ENCODE measurements around the gene ACVR1B. TPM values are rescaled to one million over a fixed set of nuclear protein-coding genes. Genes with fewer than 3 reads are reported as not detected.

Gene ACVR1B
- total and polyA plus RNA-seq, 9 of the 15 experiments (the other 6 are each of a cell fraction or from before 2014, with no cell fraction given), result 0.97 to 15.1 (median 6.8) TPM

- TF ChIP-seq AFF1 (IDR thresholded peaks at IDR 0.05; ENCODE audit: low read depth in 1 of 2, partially characterized antibody in 2 of 2) (no peak), ZNF436 (CRISPR knock-in tag; IDR thresholded peaks at IDR 0.05) (no peak), MIER1 (IDR thresholded peaks at IDR 0.05; ENCODE audit: low read depth) (no peak), LARP7 (IDR thresholded peaks at IDR 0.05) (no peak), RAD21 (CRISPR knock-in tag; conservative IDR thresholded peaks at IDR 0.05 in 1 of 2, IDR thresholded peaks at IDR 0.05 in 1 of 2) (no peak), RFX5 (IDR thresholded peaks at IDR 0.05; ENCODE audit: low read depth, low read length) (no peak), E2F3 (CRISPR knock-in tag; IDR thresholded peaks at IDR 0.05) (no peak), SMAD3 (CRISPR knock-in tag; conservative IDR thresholded peaks at IDR 0.05) (no peak), ZNF75A (CRISPR knock-in tag; IDR thresholded peaks at IDR 0.05) (no peak), CEBPB (tag; IDR thresholded peaks at IDR 0.05) (peak; percentile 94), ELF2 (CRISPR knock-in tag; IDR thresholded peaks at IDR 0.05) (no peak), TAL1 (IDR thresholded peaks at IDR 0.05) (peak; percentile 82), XRCC4 (IDR thresholded peaks at IDR 0.05; ENCODE audit: extremely low read depth, insufficient read depth, insufficient read length) (no peak), POLR3A (IDR thresholded peaks at IDR 0.05; ENCODE audit: borderline replicate concordance, extremely low read depth, insufficient read depth, insufficient read length) (no peak), ZNF140 (CRISPR knock-in tag; IDR thresholded peaks at IDR 0.05) (no peak), GABPB2 (CRISPR knock-in tag; conservative IDR thresholded peaks at IDR 0.05) (no peak), MED1 (CRISPR knock-in tag; IDR thresholded peaks at IDR 0.05; ENCODE audit: borderline replicate concordance) (no peak), PYGO2 (tag; IDR thresholded peaks at IDR 0.05) (no peak), ZNF518B (CRISPR knock-in tag; IDR thresholded peaks at IDR 0.05) (no peak), RBFOX2 (IDR thresholded peaks at IDR 0.05; ENCODE audit: low read depth, low read length) (no peak), RAD51 (IDR thresholded peaks at IDR 0.05; ENCODE audit: borderline replicate concordance, low read depth) (no peak), PURB (CRISPR knock-in tag; IDR thresholded peaks at IDR 0.05; ENCODE audit: low read depth) (no peak)
Observed at GRCh38 chr12:51954561-51955361, 3.3 kb downstream of the ACVR1B start (continued).
